ENCODE results near the gene SERINC2. TPM values are rescaled to one million over a fixed set of nuclear protein-coding genes. Genes with fewer than 3 reads are reported as not detected.

The SERINC2 gene
- total RNA-seq, 1 experiment from 2014 or later: 14.0 TPM

GRCh38 chr1:31413405-31414001 lies 490 bp downstream of the SERINC2 start:
- Histone ChIP-seq H3K9me3 (ENCODE audit: control insufficient read depth, insufficient read depth, low read depth, low read length) (no peaks in the 10 kb centered on the region), H3K36me3 (ENCODE audit: control insufficient read depth, insufficient read depth, low read length) (peaks cover 2% of the 10 kb centered on the region; the same call in 1 of the 2 replicates), H3K4me1 (ENCODE audit: control insufficient read depth, insufficient read depth, low read length) (no peaks in the 10 kb centered on the region; the same call in 1 of the 2 replicates), H3K4me3 (ENCODE audit: low read depth in 2 of 2, low read length in 2 of 2) (peak overlapping the region; percentile 62 to 66), H3K27ac (ENCODE audit: low read length) (peak overlapping the region; percentile 44; the same call in 1 of the 2 replicates), H3K27me3 (ENCODE audit: control insufficient read depth, insufficient read depth, low read length) (no peaks in the 10 kb centered on the region)
- POLR2A ChIA-PET: no interaction called here
- CTCF ChIA-PET: no interaction called here
- no peak for DNase-seq (ENCODE audit: low read depth, low spot score)
- in situ Hi-C loops (cut with HindIII; ENCODE audit: low pct_unique_long_range_greater_than_20kb, low sequenced_read_pairs): no loop called here
- ATAC-seq: peak; percentile 76
- no peak for TF ChIP-seq TCF7L2 (IDR thresholded peaks at IDR 0.05; ENCODE audit: low read depth, low read length)
- TF ChIP-seq SIN3A (IDR thresholded peaks at IDR 0.05; ENCODE audit: borderline replicate concordance, insufficient read depth, low read depth, low read length): 0 out of 2 replicates have a peak, but pooled peaks have one; percentile 36
- intact Hi-C loops (cut with micrococcal nuclease; ENCODE audit: unreplicated experiment): no loop called here
- no TSS peak for BruUV-seq (replicated peaks)

- no peaks in the 10 kb centered on the region for H3K9me3 ChIP-seq (ENCODE audit: control insufficient read depth, insufficient read depth, low read depth, low read length)
- POLR2A ChIA-PET: no interaction called here
- H3K4me3 ChIP-seq (ENCODE audit: low read depth in 2 of 2, low read length in 2 of 2): no peak overlapping the region
- no peak for DNase-seq (ENCODE audit: low read depth, low spot score)
- intact Hi-C loops (cut with micrococcal nuclease; ENCODE audit: unreplicated experiment) (no loop called here), in situ Hi-C loops (cut with HindIII; ENCODE audit: low pct_unique_long_range_greater_than_20kb, low sequenced_read_pairs) (no loop called here)
- no peak overlapping the region for H3K27ac ChIP-seq (ENCODE audit: low read length)
- ATAC-seq: no peak
- peaks cover 2% of the 10 kb centered on the region; the same call in 1 of the 2 replicates for H3K36me3 ChIP-seq (ENCODE audit: control insufficient read depth, insufficient read depth, low read length)
- no peak for TF ChIP-seq POLR2AphosphoS5 (IDR thresholded peaks at IDR 0.05; ENCODE audit: low read depth, low read length)
- TF ChIP-seq CTCF (IDR thresholded peaks at IDR 0.05): no peak
- TF ChIP-seq TCF7L2 (IDR thresholded peaks at IDR 0.05; ENCODE audit: low read depth, low read length): no peak
- no peak for TF ChIP-seq SIN3A (IDR thresholded peaks at IDR 0.05; ENCODE audit: borderline replicate concordance, insufficient read depth, low read depth, low read length)
- no peak for TF ChIP-seq REST (IDR thresholded peaks at IDR 0.05; ENCODE audit: insufficient read depth in 1 of 2, low read depth in 2 of 2, low read length in 1 of 2)
- H3K4me1 ChIP-seq (ENCODE audit: control insufficient read depth, insufficient read depth, low read length): no peaks in the 10 kb centered on the region; the same call in 1 of the 2 replicates
- no TSS peak for BruUV-seq (replicated peaks)
- no peaks in the 10 kb centered on the region for H3K27me3 ChIP-seq (ENCODE audit: control insufficient read depth, insufficient read depth, low read length)
- CTCF ChIA-PET: interaction anchor here (0.7 kb wide), 1 partner anchor 13 kb away, joined by 3 read pairs; no protein-coding TSS in a partner anchor
These were observed 2.0 kb downstream of the SERINC2 start for GRCh38 chr1:31414980-31415370.

- ATAC-seq (no peak), DNase-seq (ENCODE audit: low read depth, low spot score) (no peak)
- intact Hi-C loops (cut with micrococcal nuclease; ENCODE audit: unreplicated experiment): no loop called here
- H3K9me3 ChIP-seq (ENCODE audit: control insufficient read depth, insufficient read depth, low read depth, low read length): no peaks in the 10 kb centered on the region
- POLR2A ChIA-PET: no interaction called here
- CTCF ChIA-PET: interaction anchor here (0.7 kb wide), 1 partner anchor 20 kb away, joined by 3 read pairs; no protein-coding TSS in a partner anchor
- H3K4me3 ChIP-seq (ENCODE audit: low read depth in 2 of 2, low read length in 2 of 2): no peak overlapping the region
- H3K4me1 ChIP-seq (ENCODE audit: control insufficient read depth, insufficient read depth, low read length): no peaks in the 10 kb centered on the region; the same call in 1 of the 2 replicates
- TF ChIP-seq CTCF (IDR thresholded peaks at IDR 0.05) (no peak), POLR2AphosphoS5 (IDR thresholded peaks at IDR 0.05; ENCODE audit: low read depth, low read length) (no peak), SIN3A (IDR thresholded peaks at IDR 0.05; ENCODE audit: borderline replicate concordance, insufficient read depth, low read depth, low read length) (no peak), REST (IDR thresholded peaks at IDR 0.05; ENCODE audit: insufficient read depth in 1 of 2, low read depth in 2 of 2, low read length in 1 of 2) (no peak)
- no peaks in the 10 kb centered on the region for H3K27me3 ChIP-seq (ENCODE audit: control insufficient read depth, insufficient read depth, low read length)
- H3K36me3 ChIP-seq (ENCODE audit: control insufficient read depth, insufficient read depth, low read length): peaks cover 2% of the 10 kb centered on the region; the same call in 1 of the 2 replicates
- BruUV-seq (replicated peaks): no TSS peak
- in situ Hi-C loops (cut with HindIII; ENCODE audit: low pct_unique_long_range_greater_than_20kb, low sequenced_read_pairs): no loop called here
- no peak overlapping the region for H3K27ac ChIP-seq (ENCODE audit: low read length)
These were observed 2.6 kb downstream of the SERINC2 start for GRCh38 chr1:31415658-31416057.

Data from Panc1 (cell line).